SKM-1 treated with dmso at 0.1 percent for 144 hours (cell line): Measurements from ENCODE around the gene CCDC63.

ENCODE experiments used
- DNase-seq: peaks from one replicate; lab custom pipeline; 2025; ENCODE audit not compliant: unreplicated experiment; lab: John Stamatoyannopoulos, UW

The CCDC63 gene

DNA sequence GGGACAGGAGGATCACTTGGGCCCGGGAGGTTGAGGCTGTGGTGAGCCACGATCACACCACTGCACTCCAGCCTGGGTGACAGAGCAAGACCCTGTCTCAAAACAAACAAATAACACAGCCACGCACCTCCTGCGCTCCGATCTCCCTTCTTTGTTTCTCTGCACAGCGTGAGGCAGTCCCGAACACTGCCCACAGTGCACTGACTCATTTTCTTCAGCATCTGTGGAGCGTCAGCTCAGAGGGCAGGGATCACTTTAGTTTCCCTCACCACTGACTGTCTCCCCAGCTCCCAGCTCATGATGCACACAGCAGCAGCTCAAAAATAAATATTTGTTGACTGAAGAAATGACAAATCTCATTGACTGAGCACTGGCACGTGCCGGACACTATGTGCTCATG, 74.5 kb downstream of the CCDC63 start:
- DNase-seq = no peak

DNA sequence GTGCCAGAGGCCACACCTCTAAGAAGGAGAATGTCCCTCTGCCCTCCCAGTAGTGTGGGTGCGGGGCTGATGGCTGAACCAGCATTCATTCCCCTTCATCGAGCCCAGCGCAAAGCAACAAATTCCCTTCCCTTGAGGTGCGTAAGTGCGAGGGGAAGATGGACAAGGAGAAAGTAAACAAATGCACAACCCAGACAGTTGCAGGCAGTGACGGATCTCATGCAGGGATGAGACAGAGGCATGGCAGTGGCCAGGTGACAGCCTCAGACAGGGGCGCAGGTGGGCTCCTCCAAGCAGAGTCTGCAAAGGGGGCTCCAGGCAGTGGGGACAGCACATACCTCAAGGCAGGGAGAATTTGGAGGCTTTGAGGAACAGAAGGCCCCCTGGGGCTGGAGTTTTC, 75.9 kb downstream of the CCDC63 start:
- no peak for DNase-seq

DNA sequence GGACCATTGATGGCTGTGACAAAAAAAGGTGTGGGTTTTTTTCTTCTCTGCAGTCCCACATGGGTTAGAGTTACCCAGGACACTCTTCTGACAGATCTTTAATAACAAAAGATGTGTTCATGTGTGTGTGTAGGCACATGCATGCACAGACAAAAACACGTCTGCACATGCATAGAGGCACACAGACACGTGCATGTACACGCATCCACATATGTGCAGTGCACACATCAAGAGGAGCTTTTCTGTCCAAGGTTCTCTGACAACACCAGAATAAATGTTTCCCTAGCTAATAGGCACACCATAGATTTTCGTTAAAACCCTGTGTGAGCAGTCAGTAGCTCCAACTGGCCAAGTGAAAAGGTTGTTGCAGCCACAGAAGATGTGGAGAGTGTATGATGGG, 76.4 kb downstream of the CCDC63 start:
- DNase-seq = no peak

DNA sequence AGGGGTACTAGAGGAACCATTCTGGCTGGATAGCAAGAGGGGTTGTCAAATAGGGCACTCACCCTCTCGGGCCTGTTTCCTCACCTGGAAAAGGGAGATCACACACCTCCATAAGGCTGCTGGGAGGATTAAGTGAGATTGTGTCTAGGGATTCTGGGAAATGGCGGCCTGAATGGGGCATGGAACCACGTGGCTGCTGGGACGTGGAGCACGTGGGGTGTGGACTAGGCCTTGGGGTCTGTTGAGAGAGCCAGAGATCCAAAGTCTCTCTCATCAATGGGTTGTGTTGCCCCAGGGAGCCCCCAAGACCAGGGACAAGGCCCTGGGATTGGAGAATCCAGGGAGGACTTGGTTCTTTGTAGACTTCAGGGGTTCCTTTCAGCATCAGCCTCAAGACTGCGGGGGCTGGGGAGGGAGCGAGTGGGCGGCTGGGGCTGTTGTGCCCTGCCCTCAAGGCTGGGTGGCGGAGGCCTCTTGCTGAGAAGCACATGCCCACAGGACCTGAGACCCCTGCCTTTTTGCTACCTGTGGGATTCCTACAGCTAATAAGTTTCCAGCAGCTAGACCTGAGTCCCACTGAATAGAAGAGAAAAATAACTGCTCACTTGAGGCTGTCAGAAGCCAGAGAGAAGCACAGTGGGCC, 77.0 kb downstream of the CCDC63 start:
- no peak for DNase-seq

DNA sequence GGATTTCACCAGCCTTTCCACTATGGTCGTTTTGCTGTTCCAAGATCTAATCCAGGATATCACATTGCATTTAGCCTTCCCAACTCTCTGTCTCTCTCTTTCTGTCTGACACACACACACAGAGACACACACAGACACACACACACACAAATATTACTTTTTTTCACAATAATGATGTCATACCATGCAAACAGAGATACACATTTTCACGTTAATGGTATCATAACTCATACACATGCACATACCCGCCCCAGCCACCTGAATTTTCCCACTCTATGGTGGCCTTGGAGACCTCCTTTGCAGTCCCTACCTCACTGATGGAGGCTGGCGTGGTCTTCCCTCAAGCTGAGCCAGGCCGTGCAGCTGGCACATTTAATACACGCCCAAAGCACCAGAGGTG, 80.8 kb downstream of the CCDC63 start:
- no peak for DNase-seq

DNA sequence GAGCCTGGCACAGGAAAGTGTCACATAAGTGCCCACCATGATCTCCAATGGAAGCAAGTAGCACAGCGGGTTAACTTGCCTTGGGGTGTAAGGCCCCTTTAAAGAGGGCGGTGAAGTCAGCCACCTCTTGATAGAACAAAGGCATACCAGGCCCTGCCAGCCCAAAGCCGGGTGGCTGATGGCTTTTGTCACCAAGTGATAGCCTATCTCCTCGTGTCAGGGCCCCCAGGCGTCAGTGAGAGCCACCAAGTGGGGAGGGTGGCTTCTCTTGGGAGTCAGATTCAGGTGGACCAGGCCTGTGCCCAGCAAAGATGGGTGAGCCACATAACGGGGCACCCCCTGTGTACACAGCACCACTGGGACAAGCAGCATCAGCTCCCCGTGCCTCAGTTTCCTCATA, 81.9 kb downstream of the CCDC63 start:
- DNase-seq = no peak

DNA sequence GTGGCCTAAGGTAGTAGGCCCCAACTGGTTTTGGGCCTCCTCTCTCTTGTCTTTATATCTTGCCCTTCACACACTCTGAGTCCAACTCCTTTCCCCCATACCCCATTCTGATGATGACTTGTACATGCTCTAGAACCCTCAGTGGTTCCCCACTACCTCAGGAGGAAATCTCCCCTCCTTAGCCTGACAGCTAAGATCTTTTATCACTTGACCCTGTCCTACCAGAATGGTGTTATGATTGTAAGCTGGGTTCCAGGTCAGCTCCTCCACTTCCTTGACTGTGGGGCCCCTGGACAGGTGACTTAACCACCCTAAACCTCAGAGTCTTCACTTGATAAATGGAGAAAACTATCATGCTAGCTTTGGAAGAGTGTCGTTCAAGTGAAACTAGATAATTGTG, 83.0 kb downstream of the CCDC63 start:
- no peak for DNase-seq

DNA sequence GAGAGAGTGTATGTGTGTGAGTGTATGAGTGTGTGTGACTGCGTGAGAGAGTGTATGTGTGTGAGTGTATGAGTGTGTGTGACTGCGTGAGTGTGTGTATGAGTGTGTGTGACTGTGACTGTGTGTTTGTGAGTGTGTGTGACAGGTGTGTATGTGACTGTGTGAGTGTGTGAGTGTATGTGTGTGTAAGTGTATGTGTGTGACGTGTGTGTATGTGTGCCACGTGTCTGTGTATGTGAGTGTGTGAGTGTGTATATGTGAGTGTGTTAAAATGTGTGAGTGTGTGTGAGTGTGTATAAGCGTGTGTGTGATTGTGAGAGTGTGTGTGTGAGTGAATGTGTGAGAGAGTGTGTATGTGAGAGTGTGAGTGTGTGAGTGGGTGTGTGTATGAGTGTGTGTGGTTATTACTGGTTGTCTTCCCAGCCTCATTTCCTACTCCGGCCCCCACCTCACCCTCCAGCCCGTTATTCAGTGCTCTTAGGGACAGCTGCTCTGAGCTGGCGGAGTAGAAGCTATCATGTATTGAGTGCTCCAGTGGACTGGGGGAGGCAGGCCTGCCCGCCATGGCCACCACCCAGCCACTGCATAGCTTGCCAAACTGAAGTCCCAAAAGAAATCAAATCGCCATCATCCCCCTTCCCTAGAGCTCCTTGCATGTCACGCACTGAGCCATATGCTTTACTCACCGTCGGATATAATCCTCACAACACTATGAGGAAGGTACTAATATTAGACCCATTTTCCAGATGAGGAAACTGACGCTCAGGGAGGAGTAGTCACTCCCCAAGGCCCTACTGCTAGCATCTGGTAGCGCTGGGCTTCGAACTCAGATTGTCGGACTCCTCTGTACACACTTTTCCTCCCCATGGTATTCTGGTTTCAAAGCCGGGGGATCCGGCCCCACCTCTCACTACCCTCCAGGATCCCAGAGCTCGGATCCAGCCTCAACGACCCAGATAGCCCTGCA, 83.8 kb downstream of the CCDC63 start:
- no peak for DNase-seq

DNA sequence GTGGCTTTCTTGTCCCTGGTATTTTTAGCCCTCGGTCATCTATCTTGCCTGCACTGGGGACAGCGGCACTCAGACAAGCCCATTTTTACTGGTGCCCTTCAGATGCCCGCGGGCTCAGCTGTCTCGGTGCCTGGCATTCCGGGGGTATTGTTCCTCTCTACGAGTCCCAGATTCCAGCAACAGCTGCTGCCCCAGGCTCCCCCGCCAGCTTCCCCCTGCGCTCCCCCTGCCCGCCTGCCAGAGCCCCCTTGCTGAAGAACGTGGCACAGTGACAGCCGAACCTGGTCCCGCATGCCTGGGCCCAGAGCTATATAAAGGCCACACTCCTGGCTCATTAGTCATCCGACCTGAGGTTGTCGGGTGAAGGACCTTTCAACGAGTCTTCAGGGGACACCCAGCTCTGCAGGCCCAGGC, 84.5 kb downstream of the CCDC63 start:
- no peak for DNase-seq

DNA sequence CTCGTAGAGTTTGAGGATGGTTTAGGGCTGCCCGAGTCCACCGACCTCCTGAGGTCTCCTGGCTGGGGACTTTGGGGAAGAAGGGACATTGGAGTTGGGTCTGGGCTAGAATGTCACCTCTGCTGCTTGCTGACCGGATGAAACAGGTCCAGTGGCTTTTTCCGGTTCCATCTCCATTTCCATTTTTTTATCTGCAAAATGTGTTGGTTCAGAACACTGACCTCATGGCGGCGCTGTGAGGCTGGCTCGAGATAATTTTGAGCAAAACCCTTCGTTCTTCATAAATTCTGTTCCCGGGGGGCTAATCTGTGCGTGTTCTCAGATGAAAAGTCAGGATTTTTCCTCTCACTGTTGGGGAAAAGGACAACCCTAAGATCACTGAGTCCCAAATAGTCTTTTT, 85.3 kb downstream of the CCDC63 start:
- no peak for DNase-seq

DNA sequence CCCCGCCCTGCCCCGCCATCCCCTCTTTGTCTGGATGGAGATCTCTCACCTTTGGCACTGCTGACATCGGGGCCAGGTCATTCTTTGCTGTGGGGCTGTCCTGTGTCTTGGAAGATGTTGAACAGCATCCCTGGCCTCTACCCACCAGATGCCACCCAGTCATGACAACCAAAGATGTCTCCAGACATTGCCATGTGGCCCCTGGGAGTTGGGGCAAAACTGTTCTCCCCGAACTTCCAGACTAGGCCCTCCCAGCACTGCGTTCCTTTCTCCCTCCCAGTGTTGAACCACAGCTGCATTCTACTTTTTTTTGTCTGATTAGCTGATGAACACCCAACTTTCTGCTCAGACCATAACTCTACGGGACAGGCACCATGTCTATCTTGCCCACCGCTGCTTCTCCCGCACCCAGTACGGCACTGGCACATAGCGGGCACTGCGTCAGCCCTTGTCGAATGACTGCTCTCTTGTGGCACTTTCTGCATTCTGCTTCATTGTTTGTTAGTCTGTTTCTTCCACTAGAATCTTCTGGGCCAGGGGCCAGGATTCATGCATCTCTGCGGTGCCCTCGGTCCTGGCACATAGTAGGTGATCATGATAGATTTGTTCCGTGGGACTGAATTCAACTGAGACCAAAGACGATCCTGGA, 86.7 kb downstream of the CCDC63 start:
- no peak for DNase-seq

DNA sequence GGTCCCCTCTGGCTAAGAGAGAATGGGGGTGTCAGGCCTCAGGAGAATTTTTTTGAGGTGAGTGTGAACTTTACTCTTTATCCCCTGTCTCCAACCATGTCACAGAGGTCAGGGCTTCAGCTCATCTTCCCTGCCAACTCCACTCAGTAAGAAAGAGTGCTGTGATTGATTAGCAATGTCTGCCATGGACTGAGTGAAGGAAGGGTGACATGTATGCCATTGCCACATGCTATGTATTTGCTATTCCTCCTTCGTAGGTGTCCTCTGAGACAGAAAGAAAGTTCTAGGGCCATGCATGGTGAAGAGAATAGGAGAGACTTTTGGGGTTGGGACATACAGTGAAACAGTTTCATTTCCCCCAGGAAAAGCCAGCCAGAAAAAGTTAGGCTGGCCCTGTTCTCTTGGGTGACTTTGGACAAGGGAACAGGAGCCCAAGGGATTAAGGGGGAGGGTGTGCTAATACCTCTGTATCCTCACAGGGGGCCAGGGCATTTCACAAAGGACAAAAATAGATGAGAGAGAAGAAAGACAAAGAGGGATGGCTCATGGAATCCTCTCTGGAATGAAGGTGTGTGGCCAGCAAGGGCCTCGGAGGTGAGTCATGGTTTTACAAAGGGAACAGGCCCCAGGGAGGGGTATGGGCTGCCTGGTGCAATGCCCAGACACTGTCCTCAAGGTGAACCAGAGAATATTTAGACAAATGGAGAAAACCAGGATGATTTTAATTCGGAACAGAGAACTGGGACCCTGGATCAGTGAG, 87.5 kb downstream of the CCDC63 start:
- no peak for DNase-seq

DNA sequence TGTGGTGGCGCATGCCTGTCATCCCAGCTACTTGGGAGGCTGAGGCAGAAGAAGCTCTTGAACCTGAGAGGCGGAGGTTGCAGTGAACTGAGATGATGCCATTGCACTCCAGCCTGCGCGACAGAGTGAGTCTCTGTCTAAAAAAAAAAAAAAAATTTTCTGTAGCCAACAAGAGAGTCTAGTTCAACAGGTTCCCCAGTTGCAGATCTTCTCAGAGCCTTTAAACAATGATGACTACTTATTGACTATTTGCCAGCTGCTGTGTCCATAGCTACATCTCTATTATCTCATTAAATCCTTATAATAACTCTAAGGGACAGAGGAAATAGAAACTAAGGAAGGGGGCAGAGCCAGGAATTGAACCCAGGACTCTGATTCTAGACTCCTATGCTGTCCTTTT, 88.8 kb downstream of the CCDC63 start:
- DNase-seq = no peak

DNA sequence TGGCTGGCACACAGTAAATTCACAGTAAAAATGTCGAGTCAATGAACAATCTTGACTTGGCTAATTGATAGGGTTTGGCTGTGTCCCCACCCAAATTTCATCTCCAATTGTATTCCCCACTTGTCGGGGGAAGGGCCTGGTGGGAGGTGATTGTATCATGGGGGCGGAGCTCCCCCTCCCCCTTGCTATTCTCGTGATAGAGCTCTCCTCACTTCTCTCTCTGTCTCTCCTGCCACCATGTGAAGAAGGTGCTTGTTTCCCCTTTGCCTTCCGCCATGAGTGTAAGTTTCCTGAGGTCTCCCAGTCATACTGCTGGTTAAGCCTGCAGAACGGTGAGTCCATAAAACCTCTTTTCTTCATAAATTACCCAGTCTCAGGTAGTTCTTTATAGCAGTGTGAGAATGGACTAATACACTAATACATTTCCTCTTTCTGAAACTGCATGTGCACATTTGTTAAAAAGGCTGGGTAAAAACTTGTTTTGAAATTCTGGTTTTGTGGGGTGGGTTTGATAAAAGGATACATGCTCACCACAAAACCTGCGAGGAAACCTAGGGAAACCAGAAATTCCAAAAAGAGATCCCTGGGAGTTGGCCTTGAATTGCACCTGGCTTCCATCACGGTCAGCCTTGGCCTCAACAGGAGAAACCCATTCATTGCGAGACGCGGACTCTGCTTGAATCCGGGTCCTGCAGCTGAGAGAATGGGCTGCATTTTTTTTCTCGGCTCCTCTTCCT, 89.7 kb downstream of the CCDC63 start:
- no peak for DNase-seq

DNA sequence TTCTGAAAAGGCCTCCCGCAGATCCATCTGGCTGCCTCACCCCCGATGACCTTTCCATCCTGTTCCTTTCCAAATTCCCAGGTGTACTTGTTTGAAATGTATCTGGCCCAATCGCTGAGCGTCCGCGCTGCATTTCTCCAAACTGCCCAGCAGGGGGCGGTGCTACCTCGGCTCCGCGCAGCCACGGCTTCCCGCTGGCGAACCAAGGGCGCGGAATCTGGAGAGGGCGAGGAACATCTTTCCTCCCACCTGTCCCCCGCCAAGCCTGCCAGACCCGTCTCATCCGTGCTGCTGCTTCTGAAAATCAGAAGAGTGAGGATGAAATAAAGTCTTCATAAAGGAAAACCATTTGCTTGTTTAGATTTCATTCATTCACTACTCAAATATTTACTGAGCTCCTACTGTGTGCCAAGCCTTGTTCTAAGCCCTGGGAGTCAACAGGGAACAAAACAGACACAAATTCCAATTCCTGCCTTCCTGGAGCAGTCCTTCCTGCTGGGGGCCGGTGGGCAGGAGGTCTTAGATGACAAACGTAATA, 90.4 kb downstream of the CCDC63 start:
- DNase-seq = no peak

DNA sequence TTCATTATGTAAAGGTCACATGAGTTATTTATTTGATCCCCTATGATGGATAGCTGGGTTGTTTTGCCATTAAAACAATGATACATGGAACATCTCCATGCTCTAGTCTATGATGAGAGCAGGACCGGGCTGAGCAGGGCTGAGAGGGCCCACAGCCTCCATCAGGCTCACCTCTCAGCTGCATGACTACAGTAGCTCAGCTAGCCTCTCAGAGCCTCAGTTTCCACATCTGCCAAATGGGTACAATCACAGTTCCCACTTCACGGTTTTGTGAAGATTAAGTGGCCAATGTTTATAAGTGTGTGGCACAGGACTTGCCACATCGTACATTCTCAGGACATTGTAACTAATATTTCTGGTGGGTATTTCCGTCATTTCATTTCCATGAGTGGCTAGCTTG, 93.5 kb downstream of the CCDC63 start:
- DNase-seq = no peak

DNA sequence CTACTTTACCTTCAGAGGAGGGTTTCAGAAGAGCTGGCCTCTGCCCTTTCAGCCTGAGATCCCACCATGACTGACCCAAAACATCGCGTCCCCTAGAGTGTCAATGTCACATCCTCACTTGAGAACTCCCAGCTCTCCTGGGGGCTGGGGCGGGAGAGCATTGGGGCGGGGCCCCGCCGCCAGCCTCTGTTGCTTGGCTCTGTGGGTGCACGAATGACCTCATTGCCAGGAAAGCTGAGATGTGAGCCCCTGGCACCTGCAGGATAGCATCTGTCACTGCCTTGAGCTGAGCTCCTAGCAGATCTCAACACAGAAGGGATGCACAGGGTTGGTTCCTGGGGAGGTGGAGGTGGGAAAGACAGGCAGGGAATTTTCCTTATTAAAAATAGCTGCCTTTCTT, 94.1 kb downstream of the CCDC63 start:
- DNase-seq = no peak

DNA sequence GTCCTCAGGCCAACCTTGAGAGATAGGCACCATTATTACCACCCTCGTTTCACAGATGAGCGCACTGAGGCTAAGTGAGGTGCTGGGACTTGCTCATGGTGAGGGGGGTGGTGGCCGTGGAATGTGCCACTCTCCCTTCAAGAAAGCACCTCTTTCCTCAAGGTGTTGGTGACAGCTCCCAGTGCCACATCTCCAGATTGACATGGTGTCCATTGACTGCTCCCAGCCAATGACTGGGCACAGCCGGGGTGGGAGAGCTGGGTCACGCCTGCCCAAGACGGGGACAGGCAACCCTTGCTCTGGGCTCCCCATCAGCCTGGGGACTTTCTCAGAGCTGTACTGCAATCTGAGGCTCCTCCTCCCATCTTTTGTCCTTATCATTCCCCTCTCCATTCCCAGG, 94.6 kb downstream of the CCDC63 start:
- no peak for DNase-seq

DNA sequence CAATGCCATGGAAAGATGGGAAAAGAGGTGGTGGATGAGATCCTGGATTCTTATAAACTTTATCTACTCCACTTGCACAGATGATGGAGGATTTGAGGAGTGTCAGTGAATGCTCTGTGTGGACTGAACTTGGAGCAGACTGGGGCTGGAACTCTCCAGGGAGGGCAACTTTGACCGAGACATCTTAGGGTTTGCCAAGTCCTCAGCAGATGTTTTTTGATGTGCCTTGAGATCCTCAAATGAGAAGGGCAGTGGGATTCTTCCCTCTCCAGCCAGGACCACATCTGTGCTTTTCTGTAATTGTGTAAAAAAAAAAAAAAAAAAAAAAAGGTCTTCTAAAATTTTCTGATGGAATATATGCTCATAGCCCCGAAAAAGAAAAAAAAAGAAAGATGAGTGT, 96.6 kb downstream of the CCDC63 start:
- no peak for DNase-seq

DNA sequence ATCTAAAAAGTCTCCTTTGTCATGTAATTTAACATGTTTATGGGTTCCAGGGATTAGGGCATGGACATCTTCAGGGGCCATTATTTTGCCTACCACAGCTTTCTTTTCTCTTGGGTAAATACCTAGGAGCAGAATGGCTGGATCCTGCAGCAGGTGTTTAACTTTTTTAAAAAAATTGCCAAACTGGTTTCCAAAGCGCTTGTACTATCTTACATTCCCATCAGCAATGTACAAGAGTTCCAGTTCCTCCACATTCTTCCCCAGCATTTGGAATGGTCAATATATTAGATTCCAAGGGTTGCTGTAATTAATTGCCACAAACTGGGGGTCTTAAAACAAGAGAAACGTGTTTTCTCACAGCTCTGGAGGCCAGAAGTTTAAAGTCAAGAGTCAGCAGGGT, 101.3 kb downstream of the CCDC63 start:
- no peak for DNase-seq
